ENCODE results near the gene LOXL3.

Gene LOXL3

DNA sequence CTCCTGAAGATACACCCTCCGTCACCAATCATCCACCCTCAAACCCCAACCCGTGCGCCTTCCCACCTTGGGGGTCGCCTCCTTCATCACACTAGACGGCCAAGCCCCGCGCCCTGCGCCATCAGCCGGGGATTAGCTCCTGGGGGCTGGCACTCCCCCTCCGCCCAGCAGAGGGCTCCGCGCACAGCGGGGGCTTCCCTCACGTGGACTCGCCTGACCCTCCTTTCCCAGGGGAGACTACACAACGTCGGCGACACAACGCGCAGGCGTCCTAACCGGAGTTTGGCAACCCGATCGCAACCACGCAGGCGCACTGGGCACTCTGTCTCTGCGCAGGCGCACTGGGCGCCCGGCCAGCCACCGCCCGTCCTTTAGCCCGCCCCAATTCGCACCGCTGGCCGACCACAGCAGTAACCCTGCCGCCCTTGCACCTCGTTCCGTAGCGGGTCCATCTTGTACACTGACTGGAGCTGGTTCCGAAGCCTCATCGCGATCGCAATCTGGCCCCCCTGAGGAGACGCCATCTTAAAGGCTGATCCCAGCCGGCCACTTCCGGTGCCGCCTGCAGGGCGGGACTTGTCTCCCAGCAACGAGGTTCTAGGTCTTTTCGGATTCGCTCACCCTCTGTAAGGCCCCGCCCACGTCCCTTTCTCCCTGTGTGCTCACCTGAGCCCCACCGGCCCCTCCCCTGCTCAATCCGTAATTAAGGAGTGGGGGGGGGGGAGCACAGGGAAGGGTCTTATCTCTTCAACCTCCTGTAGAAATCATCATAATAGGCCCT is 46.4 kb downstream of the LOXL3 start, which contains the start of gene PCGF1:
Gene PCGF1 (minus strand): TSS at position 551 of the 781 bp plus-strand sequence. CDS start 27 bp downstream, at position 524.
- Histone ChIP-seq H3K9ac (ENCODE audit: low read length) (peak within 1 kb of the TSS; percentile 88), H3K36me3 (ENCODE audit: control insufficient read depth, low read depth, low read length) (peaks cover 10% of the 10 kb centered on the region), H3K27ac (ENCODE audit: low read length) (peak within 1 kb of the TSS; percentile 96), H3K27me3 (ENCODE audit: control insufficient read depth, insufficient read depth, low read length) (peaks cover 90% of the 10 kb centered on the region), H3K4me1 (ENCODE audit: control insufficient read depth, low read depth, low read length) (peaks cover 17% of the 10 kb centered on the region), H3K9me3 (ENCODE audit: control insufficient read depth, low read depth, low read length) (no peaks in the 10 kb centered on the region), H3K4me3 (ENCODE audit: low read length) (peak within 1 kb of the TSS; percentile 99)

DNA sequence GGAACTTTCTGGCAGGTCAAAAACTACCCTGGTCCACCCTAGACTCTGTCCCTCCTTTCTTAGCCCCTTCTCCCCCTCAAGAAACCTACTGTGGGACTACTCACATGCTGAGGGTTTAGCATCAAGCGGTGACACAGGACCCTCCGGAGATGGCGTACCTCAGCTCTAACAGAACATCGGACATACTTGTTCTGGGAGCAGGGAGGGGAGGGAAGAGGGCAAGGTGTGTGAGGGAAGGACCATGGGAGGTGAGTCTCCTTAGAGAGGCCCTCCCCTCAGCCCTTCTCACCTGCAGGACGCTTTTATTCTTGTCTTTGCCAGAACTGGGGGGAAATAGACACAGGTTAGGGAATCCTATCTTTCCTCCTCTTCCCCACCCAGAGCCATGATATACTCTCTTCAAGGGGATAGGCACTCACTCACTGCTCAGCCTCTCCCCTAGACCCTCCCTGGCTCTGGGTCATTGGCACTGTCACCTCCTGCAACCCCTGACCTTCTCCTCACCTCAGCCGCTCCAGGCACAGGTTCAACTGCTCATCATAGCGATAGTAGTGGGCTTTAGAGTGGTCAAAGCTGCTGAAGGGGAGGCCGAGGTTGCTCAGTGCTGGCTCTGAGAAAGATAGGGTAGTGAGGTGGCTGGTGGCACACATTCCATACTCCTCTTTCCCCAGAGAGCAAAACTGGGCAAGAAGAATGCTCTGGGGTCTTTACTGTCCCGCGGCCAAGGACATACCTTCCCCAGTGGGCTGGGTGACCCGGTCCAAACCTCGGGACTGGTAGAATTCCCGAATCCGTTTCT is 48.1 kb downstream of the LOXL3 start:
- H3K27ac ChIP-seq (ENCODE audit: low read length), result no peak overlapping the region
- peaks cover 10% of the 10 kb centered on the region for H3K36me3 ChIP-seq (ENCODE audit: control insufficient read depth, low read depth, low read length)
- no peak overlapping the region for H3K4me3 ChIP-seq (ENCODE audit: low read length)
- H3K9ac ChIP-seq (ENCODE audit: low read length), result no peak overlapping the region
- H3K27me3 ChIP-seq (ENCODE audit: control insufficient read depth, insufficient read depth, low read length), result peaks cover 90% of the 10 kb centered on the region
- peaks cover 33% of the 10 kb centered on the region for H3K4me1 ChIP-seq (ENCODE audit: control insufficient read depth, low read depth, low read length)
- no peaks in the 10 kb centered on the region for H3K9me3 ChIP-seq (ENCODE audit: control insufficient read depth, low read depth, low read length)

DNA sequence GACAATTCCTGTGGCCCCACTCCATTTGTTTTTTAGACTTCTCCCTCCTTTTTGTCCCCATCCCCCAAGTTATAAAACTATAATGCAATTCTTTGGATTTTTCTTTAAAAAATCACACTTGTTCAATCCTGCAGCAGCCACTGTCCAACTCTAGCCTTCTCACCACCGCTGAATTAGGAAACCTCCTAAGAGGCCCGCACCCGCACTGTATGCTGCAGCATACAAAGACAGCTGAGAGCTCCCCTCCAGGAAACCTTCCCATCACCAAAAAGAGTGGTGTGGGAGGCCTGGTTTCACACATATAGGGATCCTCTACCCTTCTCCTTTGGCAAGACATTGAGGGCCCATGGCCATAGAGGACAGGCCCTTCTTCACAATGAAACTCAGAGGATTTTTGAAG is 49.2 kb downstream of the LOXL3 start:
- no peak overlapping the region for H3K27ac ChIP-seq (ENCODE audit: low read length)
- no peak overlapping the region for H3K4me3 ChIP-seq (ENCODE audit: low read length)
- H3K9ac ChIP-seq (ENCODE audit: low read length), result no peak overlapping the region
- no peaks in the 10 kb centered on the region for H3K9me3 ChIP-seq (ENCODE audit: control insufficient read depth, low read depth, low read length)
- H3K36me3 ChIP-seq (ENCODE audit: control insufficient read depth, low read depth, low read length), result peaks cover 10% of the 10 kb centered on the region
- peaks cover 90% of the 10 kb centered on the region for H3K27me3 ChIP-seq (ENCODE audit: control insufficient read depth, insufficient read depth, low read length)
- peaks cover 40% of the 10 kb centered on the region for H3K4me1 ChIP-seq (ENCODE audit: control insufficient read depth, low read depth, low read length)

DNA sequence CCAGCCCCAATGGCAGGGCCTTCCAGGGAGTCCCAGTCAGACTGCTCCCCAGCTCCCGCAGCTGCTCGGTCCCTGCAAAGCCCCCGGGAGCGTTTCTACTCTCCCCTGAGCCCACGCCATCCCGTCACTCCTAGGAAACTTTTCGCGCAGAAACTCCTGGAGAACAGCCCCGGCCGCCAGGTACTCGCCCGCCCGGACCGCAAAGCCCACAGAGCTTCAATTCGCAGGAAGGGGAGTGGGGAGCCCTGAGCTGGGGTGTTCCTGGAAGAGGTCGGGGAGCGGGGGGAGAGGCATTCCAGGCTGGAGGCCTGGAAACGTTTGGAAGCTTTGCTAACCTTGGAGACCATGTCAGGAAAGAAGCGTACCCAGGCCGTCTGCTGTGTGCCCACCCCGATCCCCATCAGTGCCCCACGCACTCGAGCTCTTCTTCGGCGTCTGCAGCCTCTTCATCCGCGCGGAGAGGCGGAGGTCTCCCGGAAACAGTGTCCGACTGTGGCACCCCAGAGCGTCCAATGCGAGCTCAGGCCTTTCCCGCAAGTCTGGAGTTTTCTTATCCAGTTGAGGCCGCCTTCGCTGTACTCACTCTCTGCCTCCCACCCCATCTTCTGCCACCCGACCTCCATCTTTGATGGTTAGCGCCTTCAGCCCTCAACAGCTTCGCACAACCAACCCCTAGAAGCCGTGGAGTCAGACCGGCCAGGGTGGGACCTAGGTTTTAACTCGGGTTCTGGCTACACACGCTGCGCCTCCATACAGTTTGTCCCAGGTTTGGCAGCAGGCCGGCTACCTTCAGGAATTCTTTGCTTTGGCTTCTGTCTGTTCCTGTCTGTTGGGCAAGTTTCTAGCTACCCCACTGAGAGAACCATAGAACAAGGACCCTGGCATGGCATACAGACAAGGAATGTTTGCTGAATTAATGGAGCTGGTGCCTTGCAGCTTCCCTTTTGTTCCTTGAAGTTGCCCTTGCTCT is 50.0 kb downstream of the LOXL3 start:
- peak overlapping the region; percentile 52 for H3K4me3 ChIP-seq (ENCODE audit: low read length)
- H3K27me3 ChIP-seq (ENCODE audit: control insufficient read depth, insufficient read depth, low read length), result peaks cover 90% of the 10 kb centered on the region
- no peaks in the 10 kb centered on the region for H3K9me3 ChIP-seq (ENCODE audit: control insufficient read depth, low read depth, low read length)
- no peak overlapping the region for H3K9ac ChIP-seq (ENCODE audit: low read length)
- H3K36me3 ChIP-seq (ENCODE audit: control insufficient read depth, low read depth, low read length), result peaks cover 10% of the 10 kb centered on the region
- H3K4me1 ChIP-seq (ENCODE audit: control insufficient read depth, low read depth, low read length), result peaks cover 44% of the 10 kb centered on the region
- H3K27ac ChIP-seq (ENCODE audit: low read length), result no peak overlapping the region

DNA sequence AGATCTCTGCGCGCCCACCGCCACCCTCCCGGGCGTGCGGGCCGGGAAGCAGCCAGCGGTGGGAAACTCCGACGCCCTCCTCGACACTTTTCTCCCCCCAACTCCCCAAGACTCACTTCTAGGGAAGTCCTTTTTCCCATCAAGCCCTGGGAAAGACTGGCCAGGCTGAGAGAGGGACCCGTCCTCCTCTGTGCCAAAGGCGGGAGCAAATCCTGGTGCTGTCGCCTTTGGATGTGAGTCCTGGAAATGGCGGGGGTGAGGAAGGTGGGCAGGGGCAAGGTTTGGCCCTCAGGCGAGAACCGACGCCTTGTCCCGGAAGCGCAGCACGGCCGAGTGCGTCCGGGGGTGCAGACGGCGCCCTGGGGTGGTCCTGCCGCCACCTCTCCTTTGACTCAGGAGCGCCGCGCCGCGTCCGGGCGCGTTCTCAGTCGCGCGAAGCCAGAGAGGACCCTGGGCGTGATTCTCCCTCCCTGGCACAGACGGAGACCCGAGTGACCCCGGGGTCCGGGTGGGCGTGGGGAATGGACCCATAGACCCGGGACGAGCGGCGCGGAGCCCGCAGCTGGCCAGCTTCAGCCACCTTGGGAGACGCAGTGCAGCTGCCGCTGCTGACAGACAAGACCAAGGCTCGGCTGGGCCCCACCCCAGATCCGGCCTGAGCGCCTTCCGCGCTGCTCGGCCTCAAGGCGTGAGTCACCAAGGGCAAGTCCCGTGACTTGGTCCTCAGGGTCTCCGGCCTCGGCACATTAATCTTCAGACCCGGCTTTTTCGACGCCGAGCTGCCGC is 50.8 kb downstream of the LOXL3 start:
- Histone ChIP-seq H3K9me3 (ENCODE audit: control insufficient read depth, low read depth, low read length) (no peaks in the 10 kb centered on the region), H3K9ac (ENCODE audit: low read length) (no peak overlapping the region), H3K27ac (ENCODE audit: low read length) (no peak overlapping the region), H3K4me1 (ENCODE audit: control insufficient read depth, low read depth, low read length) (peaks cover 42% of the 10 kb centered on the region), H3K36me3 (ENCODE audit: control insufficient read depth, low read depth, low read length) (peaks cover 10% of the 10 kb centered on the region), H3K4me3 (ENCODE audit: low read length) (peak overlapping the region; percentile 52), H3K27me3 (ENCODE audit: control insufficient read depth, insufficient read depth, low read length) (peaks cover 90% of the 10 kb centered on the region)

DNA sequence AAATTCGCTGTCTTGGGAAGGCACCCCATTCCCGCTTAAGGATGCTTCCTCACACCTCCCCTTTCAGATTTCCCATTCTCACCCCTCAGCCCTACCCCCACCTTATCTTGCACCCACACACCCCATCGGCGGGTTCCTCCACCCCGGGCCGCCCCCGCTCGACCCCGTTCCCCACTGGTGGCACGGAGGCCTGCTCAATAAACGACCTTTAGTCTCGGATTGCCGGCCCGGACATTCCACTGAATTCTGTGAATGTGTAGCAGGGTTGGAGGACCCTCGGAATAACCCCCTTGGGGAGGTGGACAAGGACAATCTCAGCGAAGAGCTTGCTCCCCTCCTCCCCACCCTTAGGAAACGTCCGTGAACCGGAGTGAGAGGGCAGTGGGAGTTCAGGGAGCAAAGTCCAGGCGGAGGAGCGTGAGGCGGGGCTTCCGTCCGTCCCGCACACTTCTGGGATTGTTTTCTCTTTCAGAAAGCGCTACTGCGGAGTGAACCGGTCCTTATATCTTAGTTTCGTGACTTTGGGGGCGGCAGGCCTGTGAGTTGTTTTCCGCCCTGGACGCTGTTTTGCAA is 51.5 kb downstream of the LOXL3 start:
- peaks cover 10% of the 10 kb centered on the region for H3K36me3 ChIP-seq (ENCODE audit: control insufficient read depth, low read depth, low read length)
- H3K27me3 ChIP-seq (ENCODE audit: control insufficient read depth, insufficient read depth, low read length), result peaks cover 96% of the 10 kb centered on the region
- H3K9me3 ChIP-seq (ENCODE audit: control insufficient read depth, low read depth, low read length), result no peaks in the 10 kb centered on the region
- H3K4me3 ChIP-seq (ENCODE audit: low read length), result peak overlapping the region; percentile 52
- H3K9ac ChIP-seq (ENCODE audit: low read length), result no peak overlapping the region
- H3K4me1 ChIP-seq (ENCODE audit: control insufficient read depth, low read depth, low read length), result peaks cover 42% of the 10 kb centered on the region
- no peak overlapping the region for H3K27ac ChIP-seq (ENCODE audit: low read length)

DNA sequence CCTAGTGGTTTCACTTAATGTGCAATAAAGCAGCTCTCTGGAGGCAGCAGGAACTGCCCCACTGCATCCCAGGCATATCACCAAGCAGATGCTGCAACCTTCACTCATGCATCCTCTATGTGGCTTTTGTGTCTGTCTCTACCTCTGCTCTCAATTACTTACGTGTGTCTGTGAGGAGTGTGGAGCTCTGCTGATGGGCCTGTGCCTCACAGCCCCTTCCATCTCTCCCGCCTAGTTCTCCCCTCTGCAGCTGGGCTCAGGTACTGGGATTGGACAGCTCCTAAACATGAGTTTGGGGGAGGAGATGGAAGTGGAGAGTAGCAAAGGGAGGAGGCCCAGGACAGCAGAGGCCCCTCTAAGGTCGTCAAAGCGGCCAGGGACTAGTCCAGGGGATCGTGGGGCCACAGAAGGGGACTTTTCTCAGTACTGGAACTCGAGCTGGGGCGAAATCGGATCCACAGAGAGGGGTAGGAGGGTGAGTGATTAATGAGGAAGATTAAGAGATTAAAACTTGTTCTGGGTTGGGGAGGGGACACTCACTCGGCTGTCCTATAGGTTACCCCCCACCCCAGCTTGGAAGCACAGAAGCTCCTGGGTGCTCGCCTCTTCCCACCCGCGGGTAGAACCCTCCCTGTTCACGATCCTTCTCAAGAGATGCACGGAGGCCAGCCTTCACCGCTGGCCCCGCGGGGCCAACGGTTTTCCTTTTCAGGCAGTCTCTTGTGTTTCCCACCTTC is 52.2 kb downstream of the LOXL3 start:
- Histone ChIP-seq H3K9me3 (ENCODE audit: control insufficient read depth, low read depth, low read length) (no peaks in the 10 kb centered on the region), H3K4me3 (ENCODE audit: low read length) (peak overlapping the region; percentile 52), H3K4me1 (ENCODE audit: control insufficient read depth, low read depth, low read length) (peaks cover 37% of the 10 kb centered on the region), H3K27ac (ENCODE audit: low read length) (no peak overlapping the region), H3K9ac (ENCODE audit: low read length) (no peak overlapping the region), H3K36me3 (ENCODE audit: control insufficient read depth, low read depth, low read length) (peaks cover 10% of the 10 kb centered on the region), H3K27me3 (ENCODE audit: control insufficient read depth, insufficient read depth, low read length) (peaks cover 100% of the 10 kb centered on the region)

DNA sequence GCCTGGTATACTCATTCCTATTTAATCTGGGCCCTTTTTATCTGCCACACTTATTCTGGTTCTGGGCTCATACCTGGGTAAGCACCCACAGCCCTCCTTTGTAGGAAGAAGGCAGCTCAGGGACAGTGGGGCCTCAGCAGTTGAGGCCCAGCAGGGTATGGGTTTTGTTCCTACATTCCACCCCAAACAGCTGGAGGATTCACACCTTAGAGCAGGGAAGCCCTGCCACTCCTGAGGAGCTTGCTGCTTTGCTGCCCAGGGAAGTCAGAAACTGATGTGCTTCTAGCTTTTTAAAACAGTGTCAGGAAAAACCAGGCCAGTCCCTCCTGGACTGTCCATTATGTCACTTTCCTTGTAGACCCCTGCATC is 53.2 kb downstream of the LOXL3 start:
- Histone ChIP-seq H3K9me3 (ENCODE audit: control insufficient read depth, low read depth, low read length) (no peaks in the 10 kb centered on the region), H3K27me3 (ENCODE audit: control insufficient read depth, insufficient read depth, low read length) (peaks cover 100% of the 10 kb centered on the region), H3K4me3 (ENCODE audit: low read length) (no peak overlapping the region), H3K36me3 (ENCODE audit: control insufficient read depth, low read depth, low read length) (peaks cover 6% of the 10 kb centered on the region), H3K4me1 (ENCODE audit: control insufficient read depth, low read depth, low read length) (peaks cover 37% of the 10 kb centered on the region), H3K27ac (ENCODE audit: low read length) (no peak overlapping the region), H3K9ac (ENCODE audit: low read length) (no peak overlapping the region)

DNA sequence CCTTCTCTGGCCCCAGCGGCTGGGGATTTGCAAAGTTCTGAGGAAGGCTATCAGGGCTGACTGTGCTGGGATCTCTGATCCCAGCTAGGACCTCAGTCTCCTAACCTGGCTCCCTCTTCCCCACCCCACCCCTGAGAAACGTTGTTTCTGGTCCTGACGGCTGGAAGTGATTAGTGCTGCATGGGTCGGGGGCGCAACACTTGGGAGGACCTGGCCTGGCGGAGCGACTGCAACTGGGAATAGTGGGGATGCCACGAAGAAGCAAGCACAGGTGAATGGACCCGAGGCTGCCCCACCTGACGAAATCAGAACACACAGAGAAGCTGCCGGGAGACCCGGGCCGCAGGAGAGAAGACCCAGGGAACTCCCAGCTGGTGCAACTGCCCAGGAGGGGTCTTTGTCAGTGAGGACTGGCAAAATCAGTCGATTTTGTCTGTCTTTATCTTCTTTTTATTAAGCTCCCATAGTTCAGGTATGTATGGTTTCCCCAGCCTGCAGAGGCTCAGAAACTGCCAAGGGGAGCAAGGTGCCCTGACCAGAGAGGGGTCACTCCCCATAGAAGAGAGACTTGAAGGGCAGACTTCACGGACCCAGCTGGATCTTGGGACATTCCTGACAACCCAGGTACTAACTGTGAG is 53.7 kb downstream of the LOXL3 start:
- Histone ChIP-seq H3K36me3 (ENCODE audit: control insufficient read depth, low read depth, low read length) (peaks cover under 1% of the 10 kb centered on the region), H3K9ac (ENCODE audit: low read length) (no peak overlapping the region), H3K27me3 (ENCODE audit: control insufficient read depth, insufficient read depth, low read length) (peaks cover 100% of the 10 kb centered on the region), H3K4me3 (ENCODE audit: low read length) (peak overlapping the region; percentile 55), H3K4me1 (ENCODE audit: control insufficient read depth, low read depth, low read length) (peaks cover 37% of the 10 kb centered on the region), H3K9me3 (ENCODE audit: control insufficient read depth, low read depth, low read length) (no peaks in the 10 kb centered on the region), H3K27ac (ENCODE audit: low read length) (no peak overlapping the region)

All from iPS-18a (cell line).